ENCODE measurements around the gene ZXDA. TPM values are rescaled to one million over a fixed set of nuclear protein-coding genes. Genes with fewer than 3 reads are reported as not detected.
"Not testable (repeated sequence)": the region's sequence is repeated elsewhere in the genome, so short reads cannot be mapped to it uniquely, and the experiment has no call there.

Gene ZXDA
- total RNA-seq = 3.9 TPM
- long read RNA-seq, full-length matches to known transcripts = 2 of 2 reads
- long read RNA-seq, partial matches to known transcripts = 0 of 2 reads
- long read RNA-seq, other reads (novel, unspliced or antisense) = 0 of 2 reads

- DNase-seq (ENCODE audit: missing footprints); intact Hi-C loops (cut with DNase I): not testable (repeated sequence)
- peak; percentile 81 for ATAC-seq
Measured at GRCh38 chrX:57910287-57910912, at the start of gene ZXDA. ZXDA (minus strand) TSS chrX:57910458; CDS start chrX:57910420, 38 bp downstream.

GRCh38 chrX:57952320-57952678, 42.0 kb upstream of the ZXDA start:
- no peak for DNase-seq (ENCODE audit: missing footprints)
- no peak for ATAC-seq
- intact Hi-C loops (cut with DNase I) = no loop called here

- DNase-seq (ENCODE audit: missing footprints) = no peak
- peak; percentile 37 for ATAC-seq
- intact Hi-C loops (cut with DNase I) = no loop called here
Measured at GRCh38 chrX:57951666-57952319, 41.5 kb upstream of the ZXDA start.

GRCh38 chrX:57933321-57933720, 23.1 kb upstream of the ZXDA start:
- ATAC-seq (no peak), DNase-seq (ENCODE audit: missing footprints) (no peak)
- intact Hi-C loops (cut with DNase I) = no loop called here

- intact Hi-C loops (cut with DNase I) = no loop called here
- ATAC-seq (no peak), DNase-seq (ENCODE audit: missing footprints) (no peak)
Measured at GRCh38 chrX:57932266-57932665, 22.0 kb upstream of the ZXDA start.

- intact Hi-C loops (cut with DNase I) = no loop called here
- ATAC-seq = no peak
- no peak for DNase-seq (ENCODE audit: missing footprints)
Measured at GRCh38 chrX:57930051-57930450, 19.8 kb upstream of the ZXDA start.

- no peak for ATAC-seq
- no peak for DNase-seq (ENCODE audit: missing footprints)
- intact Hi-C loops (cut with DNase I) = no loop called here
Measured at GRCh38 chrX:57929373-57929772, 19.1 kb upstream of the ZXDA start.

- no peak for DNase-seq (ENCODE audit: missing footprints)
- ATAC-seq = no peak
- intact Hi-C loops (cut with DNase I) = no loop called here
Measured at GRCh38 chrX:57925806-57926205, 15.5 kb upstream of the ZXDA start.

- intact Hi-C loops (cut with DNase I) = loop anchor here (1.0 kb wide), 1 partner anchor 98 kb away; no protein-coding TSS in a partner anchor
- ATAC-seq = peak; percentile 20
Measured at GRCh38 chrX:57918750-57919436, 8.6 kb upstream of the ZXDA start.

GRCh38 chrX:57915680-57916079, 5.4 kb upstream of the ZXDA start:
- DNase-seq (ENCODE audit: missing footprints) (no peak), ATAC-seq (no peak)
- intact Hi-C loops (cut with DNase I) = no loop called here

More at GRCh38 chrX:57918750-57919436, 8.6 kb upstream of the ZXDA start:
- no peak for DNase-seq (ENCODE audit: missing footprints)

- intact Hi-C loops (cut with DNase I) = loop anchor here (10.0 kb wide), 1 partner anchor 315 kb away; the partner anchor contains the start of gene ZXDB
- peak; percentile 74 for DNase-seq (ENCODE audit: missing footprints)
- ATAC-seq = peak; percentile 91
Measured at GRCh38 chrX:57909595-57910286, 517 bp downstream of the ZXDA start.

- DNase-seq (ENCODE audit: missing footprints) = not testable (repeated sequence)
- peak; percentile 14 for ATAC-seq
- intact Hi-C loops (cut with DNase I) = loop anchor here (10.0 kb wide), 1 partner anchor 314 kb away; the partner anchor contains the start of gene ZXDB
Measured at GRCh38 chrX:57908972-57909594, 1.2 kb downstream of the ZXDA start.

- ATAC-seq (no peak), DNase-seq (ENCODE audit: missing footprints) (no peak)
- intact Hi-C loops (cut with DNase I) = loop anchor here (10.0 kb wide), 1 partner anchor 312 kb away; the partner anchor contains the start of gene ZXDB
Measured at GRCh38 chrX:57906790-57907189, 3.5 kb downstream of the ZXDA start.

GRCh38 chrX:57905141-57905540, 5.1 kb downstream of the ZXDA start:
- ATAC-seq = no peak
- DNase-seq (ENCODE audit: missing footprints) = no peak
- intact Hi-C loops (cut with DNase I) = loop anchor here (10.0 kb wide), 1 partner anchor 310 kb away; the partner anchor contains the start of gene ZXDB

GRCh38 chrX:57904176-57904880, 5.9 kb downstream of the ZXDA start:
- ATAC-seq (no peak), DNase-seq (ENCODE audit: missing footprints) (no peak)
- intact Hi-C loops (cut with DNase I) = loop anchor here (10.0 kb wide), 1 partner anchor 310 kb away; the partner anchor contains the start of gene ZXDB

- DNase-seq (ENCODE audit: missing footprints) = no peak
- intact Hi-C loops (cut with DNase I) = loop anchor here (10.0 kb wide), 1 partner anchor 308 kb away; the partner anchor contains the start of gene ZXDB
- no peak for ATAC-seq
Measured at GRCh38 chrX:57902633-57903032, 7.6 kb downstream of the ZXDA start.

- no peak for DNase-seq (ENCODE audit: missing footprints)
- intact Hi-C loops (cut with DNase I) = loop anchor here (10.0 kb wide), 1 partner anchor 307 kb away; the partner anchor contains the start of gene ZXDB
- ATAC-seq = no peak
Measured at GRCh38 chrX:57901466-57901865, 8.8 kb downstream of the ZXDA start.

- peak; percentile 46 for ATAC-seq
- intact Hi-C loops (cut with DNase I) = loop anchor here (10.0 kb wide), 1 partner anchor 306 kb away; the partner anchor contains the start of gene ZXDB
- DNase-seq (ENCODE audit: missing footprints) = no peak
Measured at GRCh38 chrX:57900975-57901374, 9.3 kb downstream of the ZXDA start.

Measured in Right ventricle myocardium inferior (tissue), 1 donor.